Suprapubic skin (tissue), 4 donors: Measurements from ENCODE around the gene STRADB. TPM values are rescaled to one million over a fixed set of nuclear protein-coding genes. Genes with fewer than 3 reads are reported as not detected.

Experiments used
- DNase-seq, 2 donors: peaks; one replicate each; pipeline ENCODE4 v3.0.0-alpha.2; 2019; ENCODE audit warnings: low spot score in 2 of 2
- H3K27ac ChIP-seq: fragments of 200-600 bp; sonication (generic); one replicate; pipeline ENCODE4 v1.5.1; 2019
- H3K27me3 ChIP-seq: fragments of 200-600 bp; sonication (generic); one replicate; pipeline ENCODE4 v1.5.1; 2019
- H3K36me3 ChIP-seq: fragments of 200-600 bp; sonication (generic); one replicate; pipeline ENCODE4 v1.5.1; 2019
- H3K4me1 ChIP-seq: fragments of 200-600 bp; sonication (generic); one replicate; pipeline ENCODE4 v1.5.1; 2019
- H3K4me3 ChIP-seq: fragments of 200-600 bp; sonication (generic); one replicate; pipeline ENCODE4 v1.5.1; 2019; ENCODE audit warnings: mild to moderate bottlenecking
- H3K9me3 ChIP-seq: fragments of 200-600 bp; sonication (generic); one replicate; pipeline ENCODE4 v1.5.1; 2019
- CTCF ChIP-seq, 2 donors: fragments of 200-600 bp in 1 of 2; fragments of 450-650 bp in 1 of 2; sonication (generic) in 1 of 2; IDR thresholded peaks; one replicate each; pipeline ENCODE4 v1.5.1; 2016 to 2019; ENCODE audit warnings: antibody characterized with exemption in 2 of 2, mild to moderate bottlenecking in 1 of 2, moderate library complexity in 1 of 2
- EP300 ChIP-seq: sonication (generic); formaldehyde crosslinking; IDR thresholded peaks from one replicate; pipeline ENCODE4 v1.6.1; 2017; ENCODE audit warnings: antibody characterized with exemption
- POLR2A ChIP-seq, 2 donors: fragments of 450-650 bp; IDR thresholded peaks; one replicate each; pipeline ENCODE4 v1.6.1; 2017; ENCODE audit warnings: antibody characterized with exemption in 2 of 2, mild to moderate bottlenecking in 2 of 2, moderate library complexity in 2 of 2
- POLR2AphosphoS5 ChIP-seq, 3 donors: sonication (generic); formaldehyde crosslinking; IDR thresholded peaks; one replicate each; pipeline ENCODE4 v1.6.1; 2017; ENCODE audit warnings: antibody characterized with exemption in 3 of 3
- WGBS: methylation state at CpG from one replicate; pipeline ENCODE4 v1.1.5; 2018; 5-methylcytosine and 5-hydroxymethylcytosine counted together
- total RNA-seq, 4 donors: library from RNA; depleted of rRNA; stranded (reverse); fragments of >200 nt; gene quantifications; one replicate each; pipeline ENCODE4 v1.1.0, GENCODE V29; 2016

Gene STRADB
- total RNA-seq, 4 donors from 2014 or later, result 5.8 to 23.3 (median 9.3) TPM

GRCh38 chr2:201447086-201447485 is 4.5 kb upstream of the STRADB start:
- WGBS, result 84% methylated on average over 1 of the region's 1 CpG
- no peak for TF ChIP-seq CTCF (IDR thresholded peaks at IDR 0.05)
- no peak for TF ChIP-seq POLR2AphosphoS5 (IDR thresholded peaks at IDR 0.05)
- TF ChIP-seq POLR2A (IDR thresholded peaks at IDR 0.05), result no peak
- TF ChIP-seq EP300, result no peak
- DNase-seq, result no peak
- no peak overlapping the region for H3K4me3 ChIP-seq
- H3K4me1 ChIP-seq, result peaks cover 29% of the 10 kb centered on the region
- H3K27ac ChIP-seq, result no peak overlapping the region
- no peaks in the 10 kb centered on the region for H3K36me3 ChIP-seq
- no peaks in the 10 kb centered on the region for H3K27me3 ChIP-seq
- H3K9me3 ChIP-seq, result no peaks in the 10 kb centered on the region

DNA sequence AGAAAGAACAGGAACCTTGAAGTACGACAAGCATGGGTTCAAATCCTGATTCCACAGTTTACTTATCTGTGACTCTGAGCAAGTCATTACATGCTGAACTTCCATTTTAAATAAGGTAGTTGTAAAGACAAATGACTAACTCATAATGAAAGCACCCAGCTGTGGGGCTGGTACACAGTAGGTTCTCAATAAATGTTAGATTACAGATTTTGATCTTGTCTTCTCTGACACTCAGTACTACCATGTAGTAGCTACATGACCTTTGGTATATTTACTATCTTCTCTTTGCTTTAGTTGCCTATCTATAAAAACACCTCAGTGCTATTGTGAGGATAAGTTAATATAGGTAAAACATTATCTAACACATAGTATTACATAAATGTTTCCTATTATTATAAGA is 3.5 kb upstream of the STRADB start:
- Histone ChIP-seq H3K27me3 (no peaks in the 10 kb centered on the region), H3K27ac (no peak overlapping the region), H3K4me1 (peaks cover 36% of the 10 kb centered on the region), H3K4me3 (no peak overlapping the region), H3K9me3 (no peaks in the 10 kb centered on the region), H3K36me3 (no peaks in the 10 kb centered on the region)
- TF ChIP-seq POLR2AphosphoS5 (IDR thresholded peaks at IDR 0.05) (no peak), EP300 (no peak), CTCF (IDR thresholded peaks at IDR 0.05) (no peak), POLR2A (IDR thresholded peaks at IDR 0.05) (no peak)
- DNase-seq, result no peak
- WGBS, result 60% methylated on average over 1 of the region's 1 CpG

DNA sequence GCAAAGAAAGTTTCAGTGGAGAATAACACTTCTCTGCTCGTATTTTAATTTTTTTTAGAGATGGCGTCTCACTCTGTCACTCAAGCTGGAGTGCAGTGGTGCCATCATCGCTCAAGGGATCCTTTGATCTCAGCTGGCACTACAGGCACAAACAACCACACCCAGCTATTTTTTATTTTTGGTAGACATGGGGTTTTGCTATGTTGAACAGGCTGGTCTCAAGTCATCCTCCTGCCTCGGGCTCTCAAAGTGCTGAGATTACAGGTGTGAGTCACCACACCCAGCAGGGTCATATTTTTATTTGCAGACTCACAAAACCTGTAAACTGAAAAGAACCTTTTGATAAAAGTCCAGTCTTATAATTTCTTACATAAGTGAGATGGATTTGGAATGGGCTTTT is 2.8 kb upstream of the STRADB start:
- H3K9me3 ChIP-seq, result no peaks in the 10 kb centered on the region
- no peak for DNase-seq
- no peak overlapping the region for H3K27ac ChIP-seq
- no peak overlapping the region for H3K4me3 ChIP-seq
- no peaks in the 10 kb centered on the region for H3K27me3 ChIP-seq
- TF ChIP-seq POLR2AphosphoS5 (IDR thresholded peaks at IDR 0.05), result no peak
- no peak for TF ChIP-seq POLR2A (IDR thresholded peaks at IDR 0.05)
- TF ChIP-seq CTCF (IDR thresholded peaks at IDR 0.05), result no peak
- TF ChIP-seq EP300, result no peak
- H3K36me3 ChIP-seq, result no peaks in the 10 kb centered on the region
- peaks cover 36% of the 10 kb centered on the region for H3K4me1 ChIP-seq
- 48% methylated on average over 4 of the region's 4 CpGs for WGBS

- WGBS, result 0% methylated on average over 17 of the region's 20 CpGs
- TF ChIP-seq POLR2AphosphoS5 (IDR thresholded peaks at IDR 0.05) (no peak), CTCF (IDR thresholded peaks at IDR 0.05) (no peak), EP300 (no peak), POLR2A (IDR thresholded peaks at IDR 0.05) (no peak)
- Histone ChIP-seq H3K36me3 (no peaks in the 10 kb centered on the region), H3K4me1 (peaks cover 29% of the 10 kb centered on the region), H3K4me3 (peak overlapping the region; percentile 78), H3K9me3 (no peaks in the 10 kb centered on the region), H3K27ac (peak overlapping the region; percentile 90), H3K27me3 (no peaks in the 10 kb centered on the region)
- DNase-seq, result no peak
Measured at GRCh38 chr2:201450954-201451291, 617 bp upstream of the STRADB start.

GRCh38 chr2:201452058-201452921 is 750 bp downstream of the STRADB start:
- WGBS, result 10% methylated on average over 40 of the region's 49 CpGs
- H3K27ac ChIP-seq, result peak overlapping the region; percentile 90
- no peaks in the 10 kb centered on the region for H3K9me3 ChIP-seq
- peaks cover 29% of the 10 kb centered on the region for H3K4me1 ChIP-seq
- TF ChIP-seq POLR2AphosphoS5 (IDR thresholded peaks at IDR 0.05) (no peak), EP300 (peak; percentile 21), CTCF (IDR thresholded peaks at IDR 0.05) (peak in 1 of 2 donors; percentile 9), POLR2A (IDR thresholded peaks at IDR 0.05) (no peak)
- no peak for DNase-seq
- H3K36me3 ChIP-seq, result no peaks in the 10 kb centered on the region
- peak overlapping the region; percentile 78 for H3K4me3 ChIP-seq
- H3K27me3 ChIP-seq, result no peaks in the 10 kb centered on the region
